ENCODE measurements around the gene SURF4. TPM values are rescaled to one million over a fixed set of nuclear protein-coding genes. Genes with fewer than 3 reads are reported as not detected.
"Not testable (repeated sequence)": the region's sequence is repeated elsewhere in the genome, so short reads cannot be mapped to it uniquely, and the experiment has no call there.

Gene SURF4
- total RNA-seq, 1 donor, result 82.2 TPM

- Histone ChIP-seq H3K9me3 (ENCODE audit: low read depth, low read length) (no peaks in the 10 kb centered on the region), H3K4me3 (ENCODE audit: low read length) (no peak overlapping the region), H3K27me3 (ENCODE audit: insufficient read depth, low read length) (no peaks in the 10 kb centered on the region), H3K4me1 (ENCODE audit: insufficient read depth, low read length) (peaks cover 60% of the 10 kb centered on the region)
Observed at GRCh38 chr9:133344071-133344470, 31.8 kb downstream of the SURF4 start.

GRCh38 chr9:133342570-133342969, 33.3 kb downstream of the SURF4 start:
- Histone ChIP-seq H3K4me1 (ENCODE audit: insufficient read depth, low read length) (peaks cover 61% of the 10 kb centered on the region), H3K9me3 (ENCODE audit: low read depth, low read length) (no peaks in the 10 kb centered on the region)

GRCh38 chr9:133342069-133342406, 33.8 kb downstream of the SURF4 start:
- H3K4me1 ChIP-seq (ENCODE audit: insufficient read depth, low read length), result peaks cover 58% of the 10 kb centered on the region
- no peaks in the 10 kb centered on the region for H3K9me3 ChIP-seq (ENCODE audit: low read depth, low read length)
- no peak overlapping the region for H3K4me3 ChIP-seq (ENCODE audit: low read length)
- H3K27me3 ChIP-seq (ENCODE audit: insufficient read depth, low read length), result no peaks in the 10 kb centered on the region

More at GRCh38 chr9:133342570-133342969, 33.3 kb downstream of the SURF4 start:
- H3K4me3 ChIP-seq (ENCODE audit: low read length), result no peak overlapping the region
- H3K27me3 ChIP-seq (ENCODE audit: insufficient read depth, low read length), result no peaks in the 10 kb centered on the region

DNA sequence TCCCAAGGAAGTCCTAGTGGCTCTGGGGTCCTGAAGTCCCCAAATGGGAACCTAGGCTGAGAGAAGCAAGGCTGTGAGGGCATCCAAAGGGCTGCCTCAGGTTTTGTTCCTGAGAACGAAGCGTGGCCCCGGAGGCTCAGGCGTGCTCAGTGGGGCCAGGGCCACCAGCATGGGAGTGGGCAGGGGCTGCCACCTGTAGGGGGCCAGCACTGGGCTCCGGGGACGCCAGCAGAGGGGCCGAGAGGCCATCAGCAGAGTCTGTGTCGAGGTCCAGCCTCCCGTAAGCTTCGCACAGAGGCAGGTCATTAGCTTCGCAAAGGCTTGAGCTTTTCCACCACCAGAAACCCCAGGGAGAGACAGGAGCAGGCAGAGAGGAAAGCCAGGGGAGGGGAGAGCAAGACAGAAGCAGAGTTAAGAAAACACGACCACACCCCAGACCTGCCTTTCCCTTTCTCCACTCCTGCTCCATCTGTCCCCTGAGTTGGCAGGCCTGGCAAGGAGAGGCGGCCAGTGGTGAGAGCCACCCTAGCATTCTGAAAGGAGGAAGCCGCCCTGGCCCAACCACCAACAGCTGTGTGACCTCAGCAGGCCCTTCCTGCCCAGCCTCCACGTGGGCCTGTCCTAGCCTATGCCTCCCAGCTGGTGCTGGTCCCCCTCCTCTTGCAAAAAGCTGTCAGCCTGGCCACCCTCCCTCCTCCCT, 34.3 kb downstream of the SURF4 start:
- Histone ChIP-seq H3K4me3 (ENCODE audit: low read length) (peak overlapping the region; percentile 0), H3K27me3 (ENCODE audit: insufficient read depth, low read length) (no peaks in the 10 kb centered on the region), H3K9me3 (ENCODE audit: low read depth, low read length) (no peaks in the 10 kb centered on the region), H3K4me1 (ENCODE audit: insufficient read depth, low read length) (peaks cover 58% of the 10 kb centered on the region)

DNA sequence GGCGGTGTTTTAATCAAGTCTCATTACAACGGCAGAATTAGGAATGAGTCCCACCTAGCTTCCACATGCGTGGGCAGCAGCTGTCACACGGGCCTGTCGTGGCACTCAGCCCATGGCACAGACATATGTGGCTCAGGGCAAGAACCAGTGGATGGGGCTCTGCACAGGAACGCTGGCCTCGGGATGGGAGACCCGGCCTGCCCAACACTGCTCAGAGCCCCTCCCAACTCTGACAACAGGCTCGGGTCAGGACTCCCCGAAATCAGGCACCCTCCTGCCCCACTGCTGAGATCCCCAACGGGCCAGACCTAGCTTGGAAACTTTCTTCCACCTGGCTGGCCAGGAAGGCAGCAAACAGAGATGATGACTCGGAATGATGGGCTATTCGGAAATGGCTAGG, 34.9 kb downstream of the SURF4 start:
- H3K4me3 ChIP-seq (ENCODE audit: low read length), result peak overlapping the region; percentile 0
- H3K4me1 ChIP-seq (ENCODE audit: insufficient read depth, low read length), result peaks cover 56% of the 10 kb centered on the region
- no peaks in the 10 kb centered on the region for H3K9me3 ChIP-seq (ENCODE audit: low read depth, low read length)
- H3K27me3 ChIP-seq (ENCODE audit: insufficient read depth, low read length), result no peaks in the 10 kb centered on the region

- no peaks in the 10 kb centered on the region for H3K9me3 ChIP-seq (ENCODE audit: low read depth, low read length)
- no peak overlapping the region for H3K4me3 ChIP-seq (ENCODE audit: low read length)
- peaks cover 59% of the 10 kb centered on the region for H3K4me1 ChIP-seq (ENCODE audit: insufficient read depth, low read length)
Observed at GRCh38 chr9:133340256-133340655, 35.6 kb downstream of the SURF4 start.

DNA sequence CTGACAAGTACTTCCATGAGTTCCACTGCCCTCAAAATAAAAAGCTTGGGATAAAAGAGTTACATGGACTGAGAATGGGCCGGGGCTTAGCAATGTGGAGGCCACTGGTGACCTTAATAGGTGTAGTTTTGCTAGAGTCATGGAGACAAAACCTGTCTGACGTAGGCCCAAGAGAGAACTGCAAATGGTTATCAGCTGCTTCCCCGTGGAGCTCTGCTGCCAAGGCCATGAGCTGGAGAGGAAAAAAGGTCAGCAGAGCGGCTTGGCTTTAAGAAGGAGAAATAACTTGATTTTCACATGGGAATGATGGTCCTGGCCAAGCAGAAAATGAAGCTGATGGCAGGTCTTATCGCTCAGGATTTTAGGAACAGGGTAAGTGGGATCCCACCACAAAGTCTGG, 36.2 kb downstream of the SURF4 start:
- no peak overlapping the region for H3K4me3 ChIP-seq (ENCODE audit: low read length)
- peaks cover 65% of the 10 kb centered on the region for H3K4me1 ChIP-seq (ENCODE audit: insufficient read depth, low read length)
- no peaks in the 10 kb centered on the region for H3K27me3 ChIP-seq (ENCODE audit: insufficient read depth, low read length)
- H3K9me3 ChIP-seq (ENCODE audit: low read depth, low read length), result no peaks in the 10 kb centered on the region

More at GRCh38 chr9:133340256-133340655, 35.6 kb downstream of the SURF4 start:
- H3K27me3 ChIP-seq (ENCODE audit: insufficient read depth, low read length), result no peaks in the 10 kb centered on the region

GRCh38 chr9:133335924-133336811, 39.7 kb downstream of the SURF4 start, which contains the start of gene SURF6:
Gene SURF6 (minus strand): TSS chr9:133336188. CDS start chr9:133336132, 56 bp downstream.
- Histone ChIP-seq H3K27me3 (ENCODE audit: insufficient read depth, low read length) (no peaks in the 10 kb centered on the region), H3K9me3 (ENCODE audit: low read depth, low read length) (no peaks in the 10 kb centered on the region), H3K4me3 (ENCODE audit: low read length) (peak within 1 kb of the TSS; percentile 76), H3K4me1 (ENCODE audit: insufficient read depth, low read length) (peaks cover 54% of the 10 kb centered on the region)

DNA sequence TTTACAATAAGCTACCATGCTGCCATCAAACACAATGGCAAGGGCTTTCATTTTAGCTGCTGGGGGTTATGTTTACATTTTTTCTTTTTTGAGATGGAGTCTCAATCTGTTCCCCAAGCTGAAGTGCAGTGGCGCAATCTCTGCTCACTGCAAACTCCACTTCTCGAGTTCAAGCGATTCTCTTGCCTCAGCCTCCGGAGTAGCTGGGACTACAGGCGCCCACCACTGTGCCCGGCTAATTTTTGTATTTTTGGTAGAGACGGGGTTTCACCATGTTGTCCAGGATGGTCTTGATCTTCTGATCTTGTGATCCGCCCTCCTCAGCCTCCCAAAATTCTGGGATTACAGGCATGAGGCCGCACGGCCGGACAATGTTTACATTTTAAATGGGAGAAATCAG, 41.0 kb downstream of the SURF4 start:
- Histone ChIP-seq H3K4me1 (ENCODE audit: insufficient read depth, low read length) (peaks cover 41% of the 10 kb centered on the region), H3K4me3 (ENCODE audit: low read length) (peak overlapping the region; percentile 76)
- H3K27me3 ChIP-seq (ENCODE audit: insufficient read depth, low read length), result not testable (repeated sequence)

GRCh38 chr9:133334161-133334560, 41.7 kb downstream of the SURF4 start:
- Histone ChIP-seq H3K9me3 (ENCODE audit: low read depth, low read length) (no peaks in the 10 kb centered on the region), H3K27me3 (ENCODE audit: insufficient read depth, low read length) (no peaks in the 10 kb centered on the region), H3K4me1 (ENCODE audit: insufficient read depth, low read length) (peaks cover 34% of the 10 kb centered on the region), H3K4me3 (ENCODE audit: low read length) (no peak overlapping the region)

More for the DNA sequence above, 41.0 kb downstream of the SURF4 start:
- H3K9me3 ChIP-seq (ENCODE audit: low read depth, low read length), result not testable (repeated sequence)

DNA sequence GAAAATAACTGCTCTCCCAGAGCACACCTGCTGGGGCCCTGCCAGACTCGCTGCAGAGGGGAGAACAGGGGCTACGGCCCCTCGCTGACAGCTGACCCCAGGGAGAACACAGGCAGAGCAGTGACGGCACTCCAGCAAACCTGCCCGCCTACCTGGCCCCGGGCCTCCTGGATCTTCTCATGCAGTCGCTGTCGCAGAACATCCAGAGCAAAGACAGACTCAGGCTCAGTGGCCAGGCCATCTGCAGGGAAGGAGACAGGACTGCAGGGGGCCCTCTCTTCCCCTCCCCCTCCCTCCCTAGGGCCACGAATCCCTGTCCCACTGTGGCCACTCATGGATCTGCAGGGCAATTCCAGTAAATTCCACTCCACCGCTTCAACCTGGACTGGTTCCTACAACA, 42.3 kb downstream of the SURF4 start:
- no peaks in the 10 kb centered on the region for H3K27me3 ChIP-seq (ENCODE audit: insufficient read depth, low read length)
- H3K9me3 ChIP-seq (ENCODE audit: low read depth, low read length), result no peaks in the 10 kb centered on the region
- H3K4me3 ChIP-seq (ENCODE audit: low read length), result no peak overlapping the region
- H3K4me1 ChIP-seq (ENCODE audit: insufficient read depth, low read length), result peaks cover 28% of the 10 kb centered on the region

DNA sequence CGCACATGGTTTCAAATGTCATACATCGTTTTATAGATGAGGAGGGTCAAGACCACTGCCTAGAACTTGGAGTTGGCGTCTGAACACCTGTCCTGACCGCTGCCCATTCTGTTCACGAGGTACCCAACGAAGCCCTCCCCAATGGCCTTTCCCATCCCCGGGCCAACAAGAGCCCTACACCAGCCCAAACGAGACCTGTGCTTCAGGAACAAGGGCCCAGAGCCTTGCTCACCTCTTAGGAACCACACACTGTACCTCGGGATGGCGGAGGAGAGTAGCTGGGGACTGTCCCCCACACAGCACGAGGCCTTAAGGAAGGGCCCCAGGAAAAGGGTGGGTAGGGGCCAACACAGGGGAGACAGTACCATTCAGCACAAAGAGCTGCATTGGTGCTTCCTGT, 42.8 kb downstream of the SURF4 start:
- Histone ChIP-seq H3K4me1 (ENCODE audit: insufficient read depth, low read length) (peaks cover 27% of the 10 kb centered on the region), H3K4me3 (ENCODE audit: low read length) (no peak overlapping the region), H3K9me3 (ENCODE audit: low read depth, low read length) (no peaks in the 10 kb centered on the region), H3K27me3 (ENCODE audit: insufficient read depth, low read length) (no peaks in the 10 kb centered on the region)

DNA sequence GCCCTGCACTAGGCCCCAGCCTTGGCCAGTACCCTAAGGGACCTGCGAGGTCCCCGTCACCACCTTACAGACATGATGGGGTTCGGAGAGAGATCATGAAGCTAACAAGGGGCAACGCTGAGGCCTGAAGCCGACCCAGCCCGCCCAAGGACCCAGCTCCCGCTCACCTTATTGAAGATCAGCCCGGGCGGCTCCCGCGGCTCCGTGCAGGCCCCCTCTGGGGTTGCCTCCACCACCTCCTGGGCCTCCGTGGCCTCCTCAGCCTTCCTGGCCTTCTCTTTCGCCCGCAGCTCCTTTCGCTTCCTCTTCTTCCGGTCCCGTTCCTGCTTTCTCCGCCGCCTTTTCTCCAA, 43.5 kb downstream of the SURF4 start:
- Histone ChIP-seq H3K4me1 (ENCODE audit: insufficient read depth, low read length) (peaks cover 27% of the 10 kb centered on the region), H3K27me3 (ENCODE audit: insufficient read depth, low read length) (no peaks in the 10 kb centered on the region)

DNA sequence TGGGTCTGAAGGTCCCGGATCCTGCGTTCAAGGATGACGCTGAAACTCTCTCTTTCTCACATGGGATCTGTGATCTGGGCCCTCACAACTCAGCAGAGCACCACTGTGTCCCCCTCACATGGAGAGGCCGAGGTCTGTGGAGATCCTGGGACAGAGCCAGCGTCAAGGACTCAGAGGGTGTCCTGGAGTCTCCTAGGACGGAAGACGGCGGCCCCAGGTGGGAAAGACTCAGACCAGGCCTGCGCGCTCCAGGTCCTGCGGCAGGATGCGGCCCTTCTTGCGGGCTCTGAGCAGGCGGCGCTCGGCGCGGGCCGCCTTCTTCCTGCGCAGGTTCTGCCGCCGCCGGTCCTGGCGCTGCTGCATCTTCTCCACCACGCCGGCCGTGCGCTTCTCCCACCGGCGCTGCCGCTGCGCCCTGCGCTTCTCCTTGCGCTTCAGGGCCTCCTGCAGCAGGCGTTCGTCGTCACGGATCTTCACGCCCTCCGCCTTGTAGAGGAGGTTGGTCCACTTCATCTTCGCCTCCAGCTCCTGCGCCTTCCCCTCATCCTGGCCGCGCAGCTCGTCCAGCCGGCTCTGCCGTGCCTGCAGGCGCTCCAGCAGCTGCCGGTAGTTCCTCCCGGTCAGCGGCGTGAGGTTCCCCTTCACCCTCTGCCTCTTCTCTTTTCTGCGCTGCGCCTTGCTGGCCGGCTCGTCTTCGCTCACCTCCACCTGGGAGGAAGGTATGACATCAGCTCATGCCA, 44.0 kb downstream of the SURF4 start:
- Histone ChIP-seq H3K4me1 (ENCODE audit: insufficient read depth, low read length) (peaks cover 23% of the 10 kb centered on the region), H3K27me3 (ENCODE audit: insufficient read depth, low read length) (no peaks in the 10 kb centered on the region), H3K9me3 (ENCODE audit: low read depth, low read length) (no peaks in the 10 kb centered on the region), H3K4me3 (ENCODE audit: low read length) (no peak overlapping the region)

More for the DNA sequence above, 43.5 kb downstream of the SURF4 start:
- Histone ChIP-seq H3K4me3 (ENCODE audit: low read length) (no peak overlapping the region), H3K9me3 (ENCODE audit: low read depth, low read length) (no peaks in the 10 kb centered on the region)

- no peaks in the 10 kb centered on the region for H3K27me3 ChIP-seq (ENCODE audit: insufficient read depth, low read length)
- H3K4me1 ChIP-seq (ENCODE audit: insufficient read depth, low read length), result peaks cover 18% of the 10 kb centered on the region
- no peak overlapping the region for H3K4me3 ChIP-seq (ENCODE audit: low read length)
- H3K9me3 ChIP-seq (ENCODE audit: low read depth, low read length), result no peaks in the 10 kb centered on the region
Observed at GRCh38 chr9:133331221-133331620, 44.6 kb downstream of the SURF4 start.

Data from mononuclear cell (primary cell).